HCT116 (cell line): ENCODE data around the gene FOXO3. TPM values are rescaled to one million over a fixed set of nuclear protein-coding genes. Genes with fewer than 3 reads are reported as not detected.

Experiments
- ATAC-seq: fragments of 200-7000 bp; cut with Tn5 transposase; 2 replicates; pipeline ENCODE4 v1.9.1; 2020; ENCODE audit warnings: mild to moderate bottlenecking, moderate library complexity
- BruUV-seq: library from RNA; stranded (reverse); fragments of 400-500 nt; replicated peaks from 2 replicates; lab custom pipeline; 2021; lab: Mats Ljungman, UMichigan
- CTCF ChIA-PET: fragments of 300-600 bp; sonication (Branson Sonifier 250); formaldehyde crosslinking; loops from one replicate; lab custom pipeline; 2021; ENCODE audit warnings: antibody characterized with exemption; lab: Charles Lee
- POLR2A ChIA-PET: fragments of 300-600, 350-600 bp; sonication (Branson Sonifier 250); formaldehyde crosslinking; loops from one replicate; lab custom pipeline; 2021; ENCODE audit warnings: antibody characterized with exemption; lab: Charles Lee
- RAD21 ChIA-PET, 2 experiments: fragments of 300-600 bp; sonication (Branson Sonifier 250); formaldehyde crosslinking; loops; one replicate each; lab custom pipeline; 2023; ENCODE audit warnings: low total read pairs in 2 of 2; ENCODE audit not compliant: uncharacterized antibody in 2 of 2, unreplicated experiment in 2 of 2, low non-redundant PET in 1 of 2; lab: Charles Lee
- DNase-seq: peaks from one replicate; pipeline ENCODE4 v3.0.0-alpha.2; 2010; ENCODE audit warnings: low read depth, low spot score
- H2AFZ ChIP-seq: fragments of 200-600 bp; shearing (Covaris generic), sonication (generic); 2 replicates; pipeline ENCODE4 v1.6.1; 2017; ENCODE audit warnings: low read depth, mixed run types, mixed read lengths, antibody characterized with exemption, low read length; ENCODE audit not compliant: poor library complexity, severe bottlenecking
- H3K27ac ChIP-seq: 2 replicates; pipeline ENCODE4 v1.5.1; 2012; ENCODE audit warnings: low read depth, low read length
- H3K27me3 ChIP-seq: fragments of 200-600 bp; sonication (generic); 2 replicates; pipeline ENCODE4 v1.6.1; 2016; ENCODE audit warnings: mixed run types, low read length, mixed read lengths; ENCODE audit not compliant: insufficient read depth
- H3K36me3 ChIP-seq, 2 experiments: fragments of 200-500 bp in 1 of 2; fragments of 200-600 bp in 1 of 2; sonication (Bioruptor generic) in 1 of 2; sonication (generic) in 1 of 2; 2 replicates each; pipeline versions ENCODE4 v1.5.1 to v1.6.1; 2014 to 2016; ENCODE audit warnings: low read length in 2 of 2, inconsistent platforms in 1 of 2, mixed read lengths in 1 of 2, mixed run types in 1 of 2; ENCODE audit not compliant: insufficient read depth in 2 of 2, control insufficient read depth in 1 of 2
- H3K4me1 ChIP-seq, 2 experiments: fragments of 200-600 bp in 1 of 2; sonication (generic) in 1 of 2; 2 replicates each; pipeline versions ENCODE4 v1.5.1 to v1.6.1; 2012 to 2017; ENCODE audit warnings: low read length in 2 of 2, inconsistent platforms in 1 of 2, mild to moderate bottlenecking in 1 of 2, mixed read lengths in 1 of 2, mixed run types in 1 of 2, moderate library complexity in 1 of 2; ENCODE audit not compliant: insufficient read depth in 2 of 2, control insufficient read depth in 1 of 2
- H3K4me2 ChIP-seq: fragments of 200-600 bp; sonication (generic); 2 replicates; pipeline ENCODE4 v1.6.1; 2017; ENCODE audit warnings: mixed run types, low read length, mixed read lengths
- H3K4me3 ChIP-seq, 2 experiments: fragments of 200-600 bp in 1 of 2; sonication (generic) in 1 of 2; replicated peaks in 1 of 2; 2 replicates each; pipeline ENCODE4 v1.5.1; 2011 to 2016; ENCODE audit warnings: low read length in 2 of 2, control low read depth in 1 of 2, low read depth in 1 of 2, mild to moderate bottlenecking in 1 of 2, mixed read lengths in 1 of 2, mixed run types in 1 of 2
- H3K79me2 ChIP-seq: fragments of 200-600 bp; sonication (generic); 2 replicates; pipeline ENCODE4 v1.6.1; 2017; ENCODE audit warnings: mild to moderate bottlenecking, mixed run types, low read length, moderate library complexity, mixed read lengths; ENCODE audit not compliant: insufficient read depth
- H3K9ac ChIP-seq: fragments of 200-600 bp; sonication (generic); 2 replicates; pipeline ENCODE4 v1.6.1; 2016; ENCODE audit warnings: low read length, mixed read lengths
- H3K9me2 ChIP-seq: fragments of 200-600 bp; sonication (generic), shearing (Covaris generic); 2 replicates; pipeline ENCODE4 v1.6.1; 2017; ENCODE audit warnings: mixed run types, mild to moderate bottlenecking, moderate library complexity; ENCODE audit not compliant: insufficient read depth
- H3K9me3 ChIP-seq, 2 experiments: fragments of 200-500 bp in 1 of 2; fragments of 200-600 bp in 1 of 2; sonication (Bioruptor generic) in 1 of 2; sonication (generic) in 1 of 2; 2 replicates each; pipeline ENCODE4 v1.6.1; 2014 to 2017; ENCODE audit warnings: low read length in 2 of 2, mixed read lengths in 2 of 2, inconsistent platforms in 1 of 2, low read depth in 1 of 2, mild to moderate bottlenecking in 1 of 2, mixed run types in 1 of 2, moderate library complexity in 1 of 2; ENCODE audit not compliant: control insufficient read depth in 1 of 2, insufficient read depth in 1 of 2
- H4K20me1 ChIP-seq: fragments of 200-600 bp; sonication (generic), shearing (Covaris generic); 2 replicates; pipeline ENCODE4 v1.6.1; 2017; ENCODE audit warnings: mixed run types, mild to moderate bottlenecking, moderate library complexity; ENCODE audit not compliant: insufficient read depth
- ATF3 ChIP-seq: IDR thresholded peaks from 2 replicates; pipeline ENCODE4 v1.6.1; 2012
- CBX3 ChIP-seq: IDR thresholded peaks from 2 replicates; pipeline ENCODE4 v1.6.1; 2012; ENCODE audit warnings: low read depth
- CEBPB ChIP-seq: IDR thresholded peaks from 2 replicates; pipeline ENCODE4 v1.6.1; 2012; ENCODE audit warnings: low read depth
- CTCF ChIP-seq, 3 experiments: fragments of 200-600 bp in 1 of 3; sonication (generic) in 1 of 3; IDR thresholded peaks in 2 of 3; conservative IDR thresholded peaks in 1 of 3; 2 replicates each; pipeline ENCODE4 v1.5.1; 2012 to 2017; ENCODE audit warnings: low read depth in 2 of 3, low read length in 2 of 3, antibody characterized with exemption in 1 of 3, borderline replicate concordance in 1 of 3, control low read depth in 1 of 3, mild to moderate bottlenecking in 1 of 3, mixed read lengths in 1 of 3, mixed run types in 1 of 3, moderate library complexity in 1 of 3; ENCODE audit not compliant: insufficient read depth in 1 of 3
- EGR1 ChIP-seq: IDR thresholded peaks from 2 replicates; pipeline ENCODE4 v1.6.1; 2012; ENCODE audit warnings: low read depth
- ELF1 ChIP-seq: IDR thresholded peaks from 2 replicates; pipeline ENCODE4 v1.6.1; 2012; ENCODE audit warnings: low read depth, borderline replicate concordance
- FOSL1 ChIP-seq: IDR thresholded peaks from 2 replicates; pipeline ENCODE4 v1.6.1; 2012; ENCODE audit warnings: low read depth
- JUND ChIP-seq: IDR thresholded peaks from 2 replicates; pipeline ENCODE4 v1.6.1; 2012
- POLR2AphosphoS5 ChIP-seq: IDR thresholded peaks from 2 replicates; pipeline ENCODE4 v1.6.1; 2011; ENCODE audit warnings: mild to moderate bottlenecking, low read depth, low read length, moderate library complexity
- REST ChIP-seq: IDR thresholded peaks from 2 replicates; pipeline ENCODE4 v1.6.1; 2012; ENCODE audit warnings: low read depth
- SP1 ChIP-seq: IDR thresholded peaks from 2 replicates; pipeline ENCODE4 v1.6.1; 2012; ENCODE audit warnings: low read depth
- TCF7L2 ChIP-seq: IDR thresholded peaks from 2 replicates; pipeline ENCODE4 v1.7.0; 2011; ENCODE audit warnings: borderline replicate concordance, inconsistent platforms; ENCODE audit not compliant: insufficient read depth, insufficient read length; ENCODE audit errors: extremely low read depth
- YY1 ChIP-seq: IDR thresholded peaks from 2 replicates; pipeline ENCODE4 v1.6.1; 2011; ENCODE audit warnings: low read length, low read depth, moderate library complexity, mild to moderate bottlenecking; ENCODE audit not compliant: insufficient replicate concordance; ENCODE audit errors: extremely low read depth
- ZFX ChIP-seq: fragments of 450-650 bp; IDR thresholded peaks from 2 replicates; pipeline ENCODE4 v1.6.1; 2017
- ZNF274 ChIP-seq: fragments of 200-500 bp; sonication (Bioruptor generic); IDR thresholded peaks from 2 replicates; pipeline ENCODE4 v1.6.1; 2014; ENCODE audit warnings: mild to moderate bottlenecking, low read depth, low read length, inconsistent platforms
- intact Hi-C: fragments of 100-400 bp; cut with micrococcal nuclease; formaldehyde crosslinking; loops from 2 replicates; pipeline ENCODE4 v1.10.0; 2022
- total RNA-seq: library from RNA; stranded (reverse); gene quantifications from one replicate; pipeline ENCODE4 v1.2.1, GENCODE V29; 2021; ENCODE audit not compliant: unreplicated experiment

Gene FOXO3
- total RNA-seq, 1 experiment from 2014 or later = 40.0 TPM

- TF ChIP-seq REST (no peak), ZNF274 (no peak), POLR2AphosphoS5 (peak; percentile 51; the same call in 1 of the 2 replicates)
These were observed 1.8 kb downstream of the FOXO3 start (continued) for GRCh38 chr6:108562503-108562993.

GRCh38 chr6:108563292-108563691 is 2.6 kb downstream of the FOXO3 start:
- intact Hi-C loops = loop anchor here (5.0 kb wide), 2 partner anchors 109 to 819 kb away; partner anchors contain the start of gene CD164
- H2AFZ ChIP-seq = no peak overlapping the region
- H3K36me3 ChIP-seq = peaks cover 3 to 8% of the 10 kb centered on the region in 2 experiments; a peak in 2 of 4 replicates
- peaks cover 43 to 54% of the 10 kb centered on the region in 2 experiments for H3K4me1 ChIP-seq
- POLR2A ChIA-PET = no interaction called here
- H4K20me1 ChIP-seq = peaks cover 4% of the 10 kb centered on the region; the same call in 1 of the 2 replicates
- H3K9ac ChIP-seq = no peak overlapping the region
- peak overlapping the region in 1 of 2 experiments; percentile 86; a peak in 1 of 4 replicates for H3K4me3 ChIP-seq
- no peaks in the 10 kb centered on the region for H3K9me2 ChIP-seq
- CTCF ChIA-PET = no interaction called here
- no peaks in the 10 kb centered on the region for H3K27me3 ChIP-seq
- no peaks in the 10 kb centered on the region for H3K9me3 ChIP-seq
- RAD21 ChIA-PET = no interaction called here
- BruUV-seq = no TSS peak
- peak overlapping the region; percentile 92 for H3K4me2 ChIP-seq
- DNase-seq (no peak), ATAC-seq (no peak)
- H3K79me2 ChIP-seq = peaks cover 63% of the 10 kb centered on the region
- H3K27ac ChIP-seq = no peak overlapping the region; the same call in 1 of the 2 replicates
- no peak for TF ChIP-seq EGR1
- no peak for TF ChIP-seq REST
- TF ChIP-seq CTCF (IDR thresholded peaks at IDR 0.05 in 2 of 3, conservative IDR thresholded peaks at IDR 0.05 in 1 of 3; ENCODE audit: borderline replicate concordance in 1 of 3, insufficient read depth in 1 of 3, low read depth in 2 of 3, low read length in 2 of 3) = no peak
- TF ChIP-seq ZNF274 = no peak
- TF ChIP-seq CBX3 = no peak
- TF ChIP-seq TCF7L2 = no peak
- TF ChIP-seq CEBPB = no peak
- no peak for TF ChIP-seq POLR2AphosphoS5
- TF ChIP-seq ATF3 = no peak
- TF ChIP-seq FOSL1 = no peak
- TF ChIP-seq ELF1 = no peak
- TF ChIP-seq JUND = no peak
- TF ChIP-seq YY1 = no peak
- no peak for TF ChIP-seq SP1
- TF ChIP-seq ZFX = no peak
